Fibroblast of mammary gland (primary cell): Measurements from ENCODE around the gene PRB4.
"Not testable (repeated sequence)": the region's sequence is repeated elsewhere in the genome, so short reads cannot be mapped to it uniquely, and the experiment has no call there.

Experiments
- DNase-seq: peaks from one replicate; pipeline ENCODE4 v3.0.0-alpha.2; 2010; ENCODE audit warnings: low read depth
- H3K4me3 ChIP-seq: 2 replicates; pipeline ENCODE4 v1.5.1; 2011; ENCODE audit warnings: low read depth, mild to moderate bottlenecking, low read length, moderate library complexity; ENCODE audit not compliant: control insufficient read depth
- CTCF ChIP-seq: conservative IDR thresholded peaks from 2 replicates; pipeline ENCODE4 v1.5.1; 2011; ENCODE audit warnings: low read depth, low read length, inconsistent platforms; ENCODE audit not compliant: control insufficient read depth, insufficient read depth

The PRB4 gene

DNA sequence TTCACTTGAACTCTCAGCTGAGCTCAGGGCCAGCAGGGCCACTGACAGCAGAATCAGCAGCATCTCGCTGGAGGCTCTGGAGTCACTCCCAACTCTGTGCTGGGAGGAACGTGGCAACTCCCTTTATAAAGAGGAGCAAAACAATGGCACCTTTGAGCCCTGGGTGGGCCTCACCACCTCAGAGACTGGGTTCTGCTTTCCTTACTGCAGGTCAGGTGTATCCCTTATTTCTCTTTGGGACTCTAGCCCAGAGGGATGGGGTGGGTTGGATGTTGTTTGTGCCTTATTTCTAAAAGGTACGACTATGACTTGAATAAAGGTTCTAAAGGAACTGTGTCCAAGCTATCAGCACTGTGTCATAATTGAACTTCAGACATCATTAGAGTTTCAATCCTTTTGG is at the start of gene PRB4:
Gene PRB4, minus strand, starts transcription at position 101 of the 400 bp plus-strand sequence. Its CDS starts 38 bp downstream, at position 63.
- no peak within 1 kb of the TSS for H3K4me3 ChIP-seq
- no peak for DNase-seq
- no peak for TF ChIP-seq CTCF

DNA sequence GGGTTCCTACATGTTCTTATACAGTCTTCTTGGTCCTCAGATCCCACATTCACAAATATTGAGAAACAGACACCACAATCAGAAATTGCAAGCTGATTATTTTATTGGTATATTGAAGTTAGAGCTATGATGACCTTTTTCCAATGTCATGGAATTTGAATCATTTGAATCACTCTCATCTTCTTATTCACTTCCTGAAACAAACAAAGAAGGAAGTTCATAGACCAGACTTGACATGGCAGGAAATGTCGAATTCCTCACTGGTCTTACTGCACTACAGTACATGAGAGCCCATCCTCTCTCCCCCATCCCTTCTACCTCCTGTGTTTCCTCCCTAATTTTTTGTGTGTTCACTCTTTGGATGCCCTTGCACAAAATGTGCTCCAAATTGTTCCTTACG is 41.5 kb upstream of the PRB4 start:
- not testable (repeated sequence) for H3K4me3 ChIP-seq, DNase-seq

DNA sequence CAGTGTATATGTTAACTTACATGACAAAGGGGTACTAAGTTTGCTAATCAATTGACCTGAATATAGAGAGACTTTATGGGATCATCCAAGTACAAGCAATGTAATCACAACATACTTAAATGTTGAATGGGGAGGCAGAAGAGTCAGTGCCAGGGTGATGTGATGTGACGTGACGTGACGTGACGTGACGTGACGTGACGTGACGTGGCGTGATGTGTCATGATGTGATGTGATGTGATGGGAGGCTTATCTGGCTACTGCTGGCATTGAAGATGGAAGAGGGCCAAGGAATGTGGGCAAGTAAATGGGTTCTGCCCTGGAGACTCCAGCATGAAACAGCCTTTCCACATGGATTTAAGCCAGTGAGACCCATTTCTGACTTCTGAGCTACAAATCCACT is 38.2 kb upstream of the PRB4 start:
- no peak for TF ChIP-seq CTCF
- no peak overlapping the region for H3K4me3 ChIP-seq
- DNase-seq = no peak

- TF ChIP-seq CTCF = peak; percentile 3
- no peak for DNase-seq
- no peak overlapping the region for H3K4me3 ChIP-seq
These were observed 37.6 kb upstream of the PRB4 start for GRCh38 chr12:11347810-11348209.

DNA sequence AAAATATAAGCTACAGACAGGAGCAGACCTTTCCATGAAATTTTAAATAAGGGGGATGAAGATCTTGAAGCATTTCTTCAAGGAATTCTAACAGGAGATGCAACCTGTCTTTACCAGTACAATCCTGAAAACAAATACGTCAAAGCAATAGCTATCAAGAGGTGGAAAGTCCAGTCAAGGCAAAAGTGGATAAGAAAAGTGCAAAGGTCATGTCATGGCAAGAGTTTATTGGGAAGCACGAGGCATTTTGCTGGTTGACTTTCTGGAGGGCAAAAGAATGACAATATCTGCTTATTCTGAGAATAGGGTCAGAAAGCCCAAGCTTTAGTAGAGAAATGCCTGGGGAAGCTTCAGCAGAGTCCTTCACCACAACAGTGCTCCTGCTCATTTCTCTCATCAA is 34.3 kb upstream of the PRB4 start:
- no peak for TF ChIP-seq CTCF
- no peak overlapping the region for H3K4me3 ChIP-seq
- DNase-seq = no peak

- DNase-seq = no peak
- no peak for TF ChIP-seq CTCF
- no peak overlapping the region for H3K4me3 ChIP-seq
These were observed 14.2 kb upstream of the PRB4 start for GRCh38 chr12:11324426-11324825.

DNA sequence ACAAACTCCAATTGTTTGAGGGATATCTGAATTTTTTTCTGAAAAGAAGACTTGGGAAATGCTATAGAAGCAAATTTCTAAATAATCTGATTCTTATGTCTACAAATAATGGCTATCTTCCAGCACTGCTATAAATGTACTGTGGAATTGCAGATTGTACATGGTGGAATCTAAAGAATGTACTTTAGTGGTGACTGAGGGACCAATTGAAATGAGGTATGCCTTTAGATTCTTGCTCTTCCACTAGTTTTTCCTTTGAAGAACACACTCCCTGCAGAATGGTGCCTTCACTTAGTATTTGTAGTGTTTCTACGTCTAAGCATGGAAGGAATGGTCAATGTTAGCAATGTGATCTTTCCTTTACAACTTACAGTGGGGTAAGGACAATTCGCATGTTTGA is 11.7 kb upstream of the PRB4 start:
- DNase-seq = no peak
- H3K4me3 ChIP-seq = no peak overlapping the region
- TF ChIP-seq CTCF = no peak
